NCI-H1436 (cell line): Measurements from ENCODE around the gene FCF1.

Experiments used
- DNase-seq: peaks from one replicate; lab custom pipeline; 2025; lab: John Stamatoyannopoulos, UW

FCF1 gene, protein sequence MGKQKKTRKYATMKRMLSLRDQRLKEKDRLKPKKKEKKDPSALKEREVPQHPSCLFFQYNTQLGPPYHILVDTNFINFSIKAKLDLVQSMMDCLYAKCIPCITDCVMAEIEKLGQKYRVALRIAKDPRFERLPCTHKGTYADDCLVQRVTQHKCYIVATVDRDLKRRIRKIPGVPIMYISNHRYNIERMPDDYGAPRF

DNA sequence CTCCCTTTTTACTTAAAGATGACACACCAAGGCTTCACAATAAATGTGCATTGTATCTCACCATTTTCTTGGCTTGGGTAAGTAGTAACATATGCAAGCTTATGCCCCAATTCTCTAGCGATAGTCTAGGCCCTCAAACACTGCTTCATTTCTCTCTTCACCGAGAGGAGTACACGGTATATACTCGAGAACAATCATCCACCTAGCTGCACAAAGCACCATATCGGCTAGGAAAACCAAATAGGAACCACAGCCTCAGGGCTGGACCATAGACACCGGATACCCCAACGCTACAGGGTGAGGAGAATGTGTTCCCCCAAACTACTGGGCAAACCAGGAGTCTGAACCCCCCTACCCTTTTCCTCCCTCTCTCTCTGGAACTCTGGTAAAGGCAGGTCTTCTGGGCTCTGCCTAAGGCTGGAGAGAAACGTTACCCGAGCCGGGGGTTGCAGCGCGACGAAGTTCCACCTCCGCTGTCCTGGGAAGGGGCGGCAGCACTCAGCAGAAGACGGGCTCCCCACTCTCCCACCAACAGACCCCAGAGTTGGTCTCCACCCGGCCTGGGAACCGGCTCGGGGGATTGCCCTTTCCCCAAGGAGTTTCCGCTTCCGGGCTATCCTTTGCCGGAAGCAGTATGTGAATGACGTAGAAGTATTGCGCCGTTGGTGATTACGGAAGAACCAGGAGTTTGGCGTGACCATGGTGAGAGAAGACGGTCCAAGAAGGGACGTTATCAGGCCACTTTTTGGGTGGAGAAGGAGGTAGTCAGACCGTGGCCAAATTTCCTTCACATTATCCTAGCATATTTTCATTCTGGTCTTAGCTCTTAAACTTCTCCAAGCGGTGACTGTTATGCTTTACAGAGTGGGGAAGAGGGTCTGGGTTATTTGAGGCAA is at the start of gene FCF1, which contains the start of gene AREL1:
FCF1 (plus strand) TSS at position 646 of the 896 bp plus-strand sequence; CDS start at position 700, 54 bp downstream.
AREL1 (minus strand) TSS at position 582 of the 896 bp plus-strand sequence. CDS start 27,465 bp downstream, outside the sequence.
- no peak for DNase-seq

DNA sequence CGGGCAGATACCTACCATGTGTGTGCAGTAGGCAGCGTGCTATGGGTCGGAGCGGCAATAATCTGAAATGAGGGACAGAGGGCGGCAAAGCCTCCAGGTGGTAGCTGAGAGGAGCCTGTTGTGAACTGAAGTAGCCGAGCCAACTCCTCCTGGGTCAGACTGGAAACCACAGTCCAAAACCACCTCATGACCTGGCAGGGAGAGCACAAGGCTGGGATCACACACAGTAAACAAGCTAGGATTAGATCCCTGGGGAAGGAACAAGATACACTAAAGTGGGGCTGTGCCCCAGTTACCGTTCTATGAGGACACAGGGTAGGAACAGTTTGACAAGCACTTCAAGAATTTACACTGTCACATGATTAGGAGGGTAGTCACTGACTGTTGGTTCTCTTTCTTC is 49.1 kb upstream of the FCF1 start:
- no peak for DNase-seq

DNA sequence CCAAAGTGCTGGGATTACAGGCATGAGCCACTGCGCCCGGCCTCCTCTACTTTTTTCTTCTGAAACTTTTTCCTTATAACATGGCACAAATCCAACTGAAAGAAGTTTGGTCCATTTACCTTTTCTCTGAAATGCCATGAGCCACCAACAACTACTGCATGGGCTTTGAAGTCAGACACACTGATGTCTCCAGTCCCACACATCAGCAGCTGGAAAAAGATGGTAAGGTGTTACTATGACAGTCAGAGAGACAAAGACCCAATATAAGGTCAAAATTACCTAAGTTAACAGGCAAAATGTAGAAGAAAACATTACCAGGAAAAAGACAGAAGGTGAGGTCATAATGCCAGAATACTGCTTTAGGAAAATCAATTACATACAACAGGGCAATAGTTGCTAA is 48.2 kb upstream of the FCF1 start:
- no peak for DNase-seq

DNA sequence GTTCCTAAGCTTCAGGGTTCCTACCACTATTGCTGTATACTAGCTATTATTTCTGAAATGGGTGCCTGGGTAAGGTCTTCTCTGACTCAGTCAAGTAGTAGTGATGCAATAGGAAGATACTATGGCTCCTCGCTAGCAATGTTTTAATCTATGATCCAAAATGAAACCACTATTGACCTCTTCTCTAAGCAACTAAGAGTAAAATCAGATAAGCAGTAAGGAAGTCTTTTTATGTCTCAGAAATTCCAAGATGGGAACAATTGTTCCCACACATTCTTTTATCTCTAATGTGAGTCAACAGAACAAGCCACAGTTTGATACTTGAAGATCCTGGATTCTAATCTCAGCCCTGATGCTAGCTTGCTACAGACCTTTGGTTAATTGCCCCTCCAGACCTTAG is 45.2 kb upstream of the FCF1 start:
- DNase-seq: no peak

DNA sequence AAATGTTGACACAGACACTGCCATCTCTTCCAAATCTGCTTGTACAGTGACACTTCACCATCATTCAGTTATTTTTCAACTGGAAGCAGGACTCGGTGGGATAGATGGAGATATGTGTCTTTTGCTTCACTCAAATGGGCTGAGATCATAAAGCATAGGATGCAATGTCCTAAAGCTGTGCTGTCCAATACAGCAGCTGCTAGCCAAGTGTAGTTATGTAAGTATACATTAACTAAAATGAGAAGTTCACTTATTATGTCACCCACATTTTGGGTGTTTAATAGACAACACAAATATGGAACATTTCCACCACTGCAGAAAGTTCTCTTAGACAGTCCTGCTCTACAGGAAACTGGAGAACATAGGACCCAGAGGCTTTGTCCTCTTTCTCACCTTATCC is 43.7 kb upstream of the FCF1 start:
- DNase-seq: no peak

DNA sequence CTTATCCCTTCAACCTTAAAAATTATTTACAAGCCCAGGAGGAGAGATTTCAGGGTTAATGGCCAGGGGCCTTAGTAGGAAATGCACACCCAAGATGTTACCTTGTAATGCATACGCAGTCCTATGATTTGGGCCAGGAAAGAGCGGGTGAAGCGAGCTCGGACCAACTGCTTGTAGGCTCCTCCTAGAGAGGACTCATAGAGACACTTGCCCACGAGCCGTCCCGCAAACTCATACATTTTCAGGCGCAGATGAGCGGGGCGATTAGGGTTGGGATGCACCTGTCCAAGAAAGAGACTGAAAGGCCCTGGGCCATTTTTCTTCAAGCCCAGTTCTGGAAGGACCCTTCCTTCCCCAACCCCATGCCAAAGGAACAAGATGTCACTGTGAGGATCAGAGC is 43.1 kb upstream of the FCF1 start:
- DNase-seq: no peak

DNA sequence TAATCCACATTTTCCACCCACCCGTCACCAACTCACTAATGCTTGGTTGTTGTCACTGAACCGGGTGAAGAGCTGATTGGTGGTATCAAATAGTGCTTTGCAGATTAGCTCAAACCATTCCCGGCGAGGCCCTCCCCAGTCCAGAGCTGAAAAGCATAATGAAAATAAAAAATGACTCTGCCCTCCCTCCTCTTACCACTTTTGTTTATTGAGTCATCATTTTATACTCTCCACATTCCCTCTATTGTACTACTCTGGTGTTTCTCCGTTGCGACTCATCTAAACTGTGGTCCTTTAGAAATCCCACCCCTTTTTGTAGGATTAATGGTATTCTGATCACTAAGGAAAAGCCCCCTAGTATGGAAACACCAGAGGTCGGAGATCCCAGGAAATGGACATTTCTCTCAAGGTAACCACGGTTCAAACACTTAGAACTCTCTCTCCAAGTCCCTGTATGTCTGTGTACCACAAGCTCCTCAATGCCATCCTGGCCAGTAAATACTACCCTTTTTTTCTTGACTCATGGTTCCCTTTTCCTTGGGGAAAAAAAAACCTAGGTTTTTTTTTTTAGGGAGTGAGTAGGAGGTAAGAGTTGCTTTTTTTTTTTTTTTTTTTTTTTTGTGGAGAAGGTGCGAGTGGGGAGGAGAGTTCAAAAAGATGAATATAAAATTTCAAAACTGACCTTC is 42.1 kb upstream of the FCF1 start:
- no peak for DNase-seq

DNA sequence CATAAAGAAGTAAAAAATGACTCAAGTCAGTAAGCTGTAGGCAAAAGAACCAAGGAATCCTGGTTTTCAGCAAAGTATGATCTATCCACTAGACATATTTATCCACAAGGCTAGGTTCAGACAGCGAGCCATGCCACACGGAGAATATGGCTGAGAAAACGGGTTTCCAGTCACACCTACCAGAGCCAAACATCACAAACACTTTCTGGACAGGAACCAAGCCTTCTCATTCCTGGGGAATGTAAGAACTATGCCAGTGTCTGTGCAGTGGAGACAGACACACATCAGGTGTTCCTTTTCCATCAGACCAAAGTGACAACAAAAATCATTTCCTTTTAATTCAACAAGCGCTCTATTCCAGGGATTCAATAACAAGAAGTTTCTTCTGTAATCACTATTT is 41.2 kb upstream of the FCF1 start:
- no peak for DNase-seq

DNA sequence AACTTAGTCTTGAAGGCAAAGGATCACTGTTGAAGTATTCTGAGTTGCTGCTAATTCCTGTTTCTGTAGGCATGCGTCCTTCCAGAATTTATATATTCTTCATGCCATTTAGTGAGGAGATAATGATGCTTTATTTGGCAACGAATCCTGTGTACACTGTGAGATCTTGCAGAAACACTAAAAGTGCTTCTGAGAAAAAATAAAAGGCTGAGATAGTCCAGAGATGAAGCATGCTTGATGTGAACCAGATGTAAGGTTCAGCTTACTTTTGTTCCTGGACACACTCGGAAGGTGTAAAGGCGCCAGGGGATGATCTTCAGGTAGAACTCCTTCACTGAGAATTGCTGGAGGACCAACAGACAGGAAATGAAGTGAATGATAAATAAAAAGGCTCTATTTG is 39.2 kb upstream of the FCF1 start:
- no peak for DNase-seq

DNA sequence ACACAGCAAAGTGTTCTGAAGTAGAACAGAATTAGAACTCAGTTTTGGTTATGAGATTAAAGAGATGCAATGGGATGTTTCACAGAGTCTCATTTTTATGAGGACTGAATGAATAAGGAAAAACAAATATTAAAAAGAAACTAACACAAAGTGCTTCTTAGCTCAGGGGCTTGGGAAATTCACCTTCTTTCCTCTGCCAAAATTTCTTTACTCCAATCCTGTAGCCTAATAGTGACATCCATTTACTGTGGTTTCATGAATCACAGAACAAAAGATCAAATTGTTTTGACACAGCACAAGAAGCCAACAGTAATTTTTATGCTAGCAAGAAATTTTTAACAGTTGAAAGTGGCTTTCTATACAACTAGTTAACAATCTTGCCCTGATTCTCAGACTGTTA is 37.7 kb upstream of the FCF1 start:
- DNase-seq: no peak

DNA sequence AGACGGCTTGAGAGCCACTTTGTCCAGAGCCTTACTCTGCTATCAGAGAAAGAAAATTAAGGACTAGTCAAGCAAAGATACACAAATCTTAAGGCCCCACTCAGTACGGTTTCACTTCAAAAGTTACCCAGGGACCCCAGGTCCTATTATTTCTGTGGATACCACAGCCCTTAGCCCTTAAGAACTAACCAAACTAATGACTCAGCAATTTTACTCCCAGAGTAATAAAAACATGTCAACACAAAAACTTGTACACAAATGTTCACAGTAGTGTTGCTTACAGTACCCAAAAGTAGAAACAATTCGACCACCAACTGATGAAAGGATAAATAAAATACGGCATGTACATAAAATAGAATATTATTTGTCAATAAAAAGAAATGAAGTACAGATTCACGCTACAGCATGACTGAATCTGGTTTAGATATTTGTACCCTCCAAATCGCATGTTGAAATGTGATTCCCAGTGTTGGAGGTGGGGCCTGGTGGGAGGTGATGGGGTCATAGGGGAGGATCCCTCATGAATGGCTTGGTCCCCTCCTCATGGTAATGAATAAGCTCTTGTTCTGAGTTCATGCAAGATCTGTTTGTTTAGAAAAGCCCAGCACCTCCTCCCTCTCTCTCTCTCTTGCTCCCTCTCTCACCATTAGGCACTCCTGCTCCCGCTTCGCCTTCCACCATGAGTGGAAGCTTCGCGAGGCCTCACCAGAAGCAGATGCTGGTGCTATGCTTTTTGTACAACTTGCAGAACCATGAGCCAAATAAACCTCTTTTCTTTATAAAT is 30.6 kb upstream of the FCF1 start:
- no peak for DNase-seq

DNA sequence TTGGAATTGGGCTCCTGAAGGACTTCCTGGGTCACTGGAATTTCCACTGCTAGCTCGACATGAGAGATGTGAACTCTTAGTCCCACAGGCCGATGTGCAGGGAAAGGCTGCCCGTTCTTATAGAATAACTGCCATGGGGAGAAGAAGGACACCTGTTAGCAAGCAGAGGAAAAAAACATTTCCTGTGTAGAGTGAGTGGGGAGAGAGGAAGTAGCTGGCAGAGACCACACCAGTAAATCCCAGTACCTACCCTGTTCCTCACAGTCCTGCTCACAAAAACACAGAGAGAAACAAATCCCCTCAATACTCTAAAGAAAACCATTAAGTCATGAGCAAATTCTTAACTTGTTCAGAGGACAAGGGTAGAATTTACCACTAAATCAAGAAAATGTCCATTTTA is 29.5 kb upstream of the FCF1 start:
- DNase-seq: no peak

DNA sequence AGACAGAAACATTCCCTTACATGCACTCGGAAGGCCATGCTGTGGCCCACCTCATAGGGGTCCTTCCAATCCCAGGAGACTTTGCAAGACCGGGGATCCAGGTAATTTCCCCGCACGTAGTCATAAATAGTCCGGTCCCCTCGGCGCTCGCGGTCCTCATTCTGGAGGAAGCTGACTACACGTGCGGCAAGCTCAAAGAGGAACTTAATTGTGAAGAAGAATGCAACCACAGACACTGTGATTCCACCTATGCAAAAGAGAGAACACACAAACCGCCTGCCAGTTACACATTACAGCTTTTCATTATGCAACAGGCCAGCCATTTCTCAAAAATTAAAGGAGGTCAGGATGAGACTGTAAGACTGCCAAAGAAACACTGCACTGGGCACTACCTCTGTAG is 28.5 kb upstream of the FCF1 start:
- no peak for DNase-seq

DNA sequence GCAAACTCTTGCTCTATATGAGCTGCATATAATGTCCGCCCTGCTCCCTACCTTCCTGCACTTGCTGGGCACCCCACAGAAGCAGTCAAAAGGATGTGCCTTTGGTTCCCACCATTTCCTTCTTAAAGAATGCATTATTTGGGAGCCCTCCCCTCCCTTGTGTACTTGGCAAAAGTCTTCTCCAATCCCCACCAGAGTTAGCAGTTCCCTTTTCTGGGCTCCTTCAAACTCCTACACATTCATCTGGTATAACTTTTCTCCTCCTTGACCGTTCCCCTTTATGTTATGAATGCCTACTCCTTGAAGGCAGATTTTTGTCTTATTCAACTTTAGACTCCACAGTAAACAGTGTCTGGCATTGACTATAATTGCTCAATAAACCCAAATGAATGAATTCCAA is 27.9 kb upstream of the FCF1 start:
- no peak for DNase-seq

DNA sequence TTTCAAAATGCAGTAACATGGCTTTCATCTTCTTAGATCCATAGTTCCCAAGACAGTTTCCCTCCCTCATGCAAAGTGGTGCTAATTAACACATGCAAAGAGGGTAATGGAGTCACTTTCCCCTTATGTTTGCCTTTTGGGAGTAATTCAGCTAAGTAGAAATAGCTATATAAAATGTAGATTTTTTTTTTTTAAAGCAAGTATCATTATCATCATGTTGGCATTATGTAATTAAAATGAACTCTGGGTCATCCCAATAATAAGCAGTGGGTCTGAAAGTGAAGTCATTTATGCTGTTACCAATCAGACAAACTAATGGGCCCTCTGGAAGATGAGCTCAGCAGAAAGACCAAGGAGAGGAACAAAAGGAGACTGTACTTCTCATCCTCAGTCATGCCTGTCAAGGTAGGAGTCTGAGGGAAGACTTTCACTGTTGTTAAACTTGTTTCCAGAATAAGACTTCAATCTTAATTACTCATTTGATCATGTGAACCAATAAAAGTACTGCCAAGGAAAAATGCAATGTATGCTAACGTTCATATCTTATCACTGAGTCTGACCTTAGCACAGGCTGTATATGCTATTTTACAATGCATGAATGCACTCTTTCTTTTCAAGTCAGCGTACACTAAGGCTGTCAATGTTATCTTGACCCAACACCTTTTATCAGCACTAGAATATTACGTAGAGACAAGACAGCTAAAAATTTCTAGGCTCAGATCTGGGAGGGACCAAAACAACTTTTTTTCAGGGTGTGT is 26.8 kb upstream of the FCF1 start:
- no peak for DNase-seq

DNA sequence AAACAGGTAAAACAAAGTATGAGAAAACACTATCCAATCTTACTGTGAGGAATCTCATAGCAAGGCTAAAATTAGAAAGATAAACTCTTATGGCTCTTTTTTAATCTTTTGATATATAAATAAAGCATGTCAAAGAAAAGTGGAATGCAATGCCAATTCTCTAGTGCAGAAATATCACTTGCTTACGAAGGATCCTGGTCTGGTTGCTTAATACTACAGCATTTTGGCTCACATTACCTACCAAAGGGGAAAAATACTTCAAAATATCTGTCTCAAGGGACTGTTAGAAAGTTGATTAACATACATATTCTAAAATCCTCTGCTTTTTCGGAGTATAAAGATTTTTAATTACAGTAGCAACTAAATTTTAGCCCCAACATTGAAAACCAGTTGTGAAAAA is 21.5 kb upstream of the FCF1 start:
- DNase-seq: no peak

DNA sequence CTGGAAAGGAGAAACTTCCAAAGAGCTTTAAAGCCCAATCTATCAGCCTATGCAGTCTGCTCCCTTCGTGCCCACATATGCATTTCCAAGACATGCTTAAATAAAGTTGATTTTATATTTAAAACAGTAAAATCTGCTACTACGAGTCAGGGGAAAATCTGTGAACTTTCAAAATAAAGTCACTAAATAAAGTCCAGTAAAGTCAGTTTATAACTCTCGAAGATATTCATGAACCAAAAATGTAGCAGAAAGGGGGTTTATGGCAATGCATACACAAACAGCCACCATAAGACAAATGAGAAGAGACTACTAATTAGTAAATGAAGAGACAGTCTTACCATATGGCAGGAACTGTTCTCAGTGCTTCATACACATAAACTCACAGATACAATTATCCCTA is 19.8 kb upstream of the FCF1 start:
- DNase-seq: no peak

DNA sequence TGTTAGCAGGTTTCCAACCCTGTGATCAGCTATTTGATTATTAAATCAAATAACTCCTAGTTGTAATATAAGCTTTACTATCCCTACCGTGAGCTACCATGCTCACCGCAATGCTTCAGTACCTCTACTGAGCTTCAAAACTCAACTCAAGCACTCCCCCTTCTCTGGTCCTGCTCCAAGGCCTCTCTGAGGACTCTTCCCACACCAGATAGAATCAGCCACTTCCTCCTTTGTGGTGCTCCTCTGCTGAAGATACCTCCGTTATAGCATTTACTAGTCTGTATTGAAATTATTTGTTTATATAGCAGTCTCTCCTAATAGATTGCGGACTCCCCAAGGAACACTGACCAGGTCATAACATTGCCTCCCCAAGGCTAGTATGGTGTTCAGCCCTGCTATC is 17.5 kb upstream of the FCF1 start:
- no peak for DNase-seq

DNA sequence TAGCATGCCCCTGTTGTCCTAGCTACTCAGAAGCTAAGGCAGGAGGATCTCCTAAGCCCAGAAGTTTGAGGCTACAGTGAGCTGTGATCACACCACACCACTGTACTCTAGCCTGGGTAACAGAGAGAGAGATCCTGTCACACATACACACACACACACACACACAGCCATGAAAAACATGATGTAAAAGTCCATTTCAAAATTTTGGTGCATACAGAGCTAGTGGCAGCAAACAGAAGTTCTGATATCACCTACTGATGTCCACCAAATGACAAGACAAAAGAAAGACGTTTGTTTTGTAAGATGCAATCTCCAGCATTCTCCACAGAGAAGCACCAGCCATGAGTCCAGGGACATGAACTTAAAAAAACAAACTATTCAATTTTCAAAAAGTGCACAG is 15.9 kb upstream of the FCF1 start:
- DNase-seq: no peak

DNA sequence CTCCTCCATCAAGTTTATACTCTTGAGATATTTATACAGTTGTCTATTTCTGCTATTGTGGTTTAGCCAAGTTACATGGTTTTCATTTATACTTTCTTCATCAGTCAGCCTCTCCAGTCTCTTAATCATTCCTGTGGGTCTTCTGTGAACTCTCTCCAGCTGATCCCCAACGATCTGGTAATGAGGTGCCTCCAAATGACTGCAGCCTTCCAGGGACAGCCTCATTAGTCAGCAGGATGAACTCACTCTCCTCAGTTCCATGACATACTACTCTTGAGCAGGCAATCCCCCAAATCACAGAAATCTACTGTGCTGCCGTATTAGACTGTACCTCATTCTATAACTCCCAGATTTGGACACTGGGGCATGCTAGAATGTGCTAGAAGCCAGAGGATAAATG is 15.4 kb upstream of the FCF1 start:
- DNase-seq: no peak

DNA sequence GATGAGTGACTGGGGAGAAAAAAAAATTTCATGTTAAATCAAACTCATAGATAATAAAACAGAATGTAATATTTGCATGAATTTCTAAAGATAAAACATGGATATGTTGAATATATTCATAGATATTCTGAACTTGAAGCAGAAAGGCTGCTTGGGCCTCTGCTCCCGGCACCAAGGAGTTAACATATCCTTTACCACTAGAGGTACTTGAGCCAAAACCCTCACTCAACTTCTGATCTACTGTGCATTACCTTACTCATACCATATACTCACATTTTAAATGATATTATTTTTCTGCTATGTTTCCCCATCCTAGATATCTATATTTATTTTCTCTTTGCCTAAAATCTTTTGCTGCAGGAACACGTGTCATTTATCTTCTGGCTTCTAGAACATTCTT is 15.0 kb upstream of the FCF1 start:
- DNase-seq: no peak

DNA sequence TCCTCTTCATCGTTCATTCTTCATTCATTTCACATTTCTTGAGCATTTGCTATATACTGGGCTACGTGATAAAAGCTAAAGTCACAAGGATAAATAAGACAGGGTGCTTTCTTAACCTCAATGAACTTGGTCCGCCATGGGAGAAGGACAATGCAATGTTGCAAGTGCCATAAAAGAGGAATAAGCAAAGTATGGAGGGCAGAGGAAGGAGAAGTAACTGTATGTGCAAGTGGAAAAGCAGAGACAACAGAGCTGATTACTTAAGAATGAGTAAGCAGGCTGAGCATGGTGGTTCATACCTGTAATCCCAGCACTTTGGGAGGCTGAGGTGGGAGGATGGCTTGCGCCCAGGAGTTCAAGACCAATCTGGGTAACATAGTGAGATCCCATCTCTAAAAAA is 14.5 kb upstream of the FCF1 start:
- DNase-seq: no peak
